ENCODE measurements around the gene SLC25A41.

The SLC25A41 gene

GRCh38 chr19:6452223-6452614, 18.7 kb upstream of the SLC25A41 start:
- no peak for TF ChIP-seq CTCF (conservative IDR thresholded peaks at IDR 0.05)
- H3K27ac ChIP-seq: no peak overlapping the region

GRCh38 chr19:6451583-6452222, 18.1 kb upstream of the SLC25A41 start:
- H3K27ac ChIP-seq: no peak overlapping the region
- no peak for TF ChIP-seq CTCF (conservative IDR thresholded peaks at IDR 0.05)

- no peak for TF ChIP-seq CTCF (conservative IDR thresholded peaks at IDR 0.05)
- H3K27ac ChIP-seq: no peak overlapping the region
These were observed 16.6 kb upstream of the SLC25A41 start for GRCh38 chr19:6450166-6450565.

- H3K27ac ChIP-seq: no peak overlapping the region
- no peak for TF ChIP-seq CTCF (conservative IDR thresholded peaks at IDR 0.05)
These were observed 14.5 kb upstream of the SLC25A41 start for GRCh38 chr19:6448045-6448444.

GRCh38 chr19:6446452-6446851, 12.9 kb upstream of the SLC25A41 start:
- no peak for TF ChIP-seq CTCF (conservative IDR thresholded peaks at IDR 0.05)
- no peak overlapping the region for H3K27ac ChIP-seq

GRCh38 chr19:6443986-6444385, 10.4 kb upstream of the SLC25A41 start:
- TF ChIP-seq CTCF (conservative IDR thresholded peaks at IDR 0.05): no peak
- no peak overlapping the region for H3K27ac ChIP-seq

- H3K27ac ChIP-seq: no peak overlapping the region
- TF ChIP-seq CTCF (conservative IDR thresholded peaks at IDR 0.05): no peak
These were observed 8.6 kb upstream of the SLC25A41 start for GRCh38 chr19:6442087-6442688.
